Right cardiac atrium (tissue), 5 donors: ENCODE results near the gene CD247. TPM values are rescaled to one million over a fixed set of nuclear protein-coding genes. Genes with fewer than 3 reads are reported as not detected.
A peak's percentile ranks its signal among the peaks of the same experiment; 100 is the strongest.

Source experiments
- ATAC-seq, 2 donors: fragments of 200-7000 bp; cut with Tn5 transposase; one replicate each; pipeline versions ENCODE4 v1.8.0 to v1.9.1; 2020; ENCODE audit warnings: moderate library complexity in 2 of 2, mild to moderate bottlenecking in 1 of 2
- DNase-seq, 3 donors: peaks; one replicate each; pipeline ENCODE4 v3.0.0-alpha.2; 2020
- H3K27ac ChIP-seq: one replicate; pipeline ENCODE4 v1.5.1; 2013; ENCODE audit warnings: mild to moderate bottlenecking, low read length, control low read depth, moderate library complexity
- H3K27me3 ChIP-seq: one replicate; pipeline ENCODE4 v1.6.1; 2013; ENCODE audit not compliant: control insufficient read depth, insufficient read depth
- H3K4me1 ChIP-seq: one replicate; pipeline ENCODE4 v1.6.1; 2013; ENCODE audit warnings: low read length; ENCODE audit not compliant: control insufficient read depth, insufficient read depth
- H3K4me3 ChIP-seq: one replicate; pipeline ENCODE4 v1.5.1; 2013; ENCODE audit warnings: low read length, control low read depth
- H3K9me3 ChIP-seq: one replicate; pipeline ENCODE4 v1.6.1; 2013; ENCODE audit warnings: low read length; ENCODE audit not compliant: control insufficient read depth
- WGBS: extraction: QIAGEN DNeasy Blood & Tissue Kit; methylation state at CpG from one replicate; pipeline ENCODE4 v1.1.7; 2013; 5-methylcytosine and 5-hydroxymethylcytosine counted together
- intact Hi-C, 4 donors: fragments of 100-400 bp; cut with DNase I; formaldehyde crosslinking; loops; one replicate each; pipeline versions ENCODE4 v1.11.0 to v1.14.0; 2022 to 2023
- polyA plus RNA-seq: library from polyadenylated mRNA; stranded (reverse); fragments of 200-250 nt; gene quantifications from one replicate; pipeline ENCODE4 v1.2.3, GENCODE V29; 2013
- total RNA-seq, 4 donors: library from RNA; stranded (reverse); fragmentation: NEBNext Ultra II Directional; extraction: Animal tissue kit (Norgen Biotek cat#: 25700); gene quantifications; one replicate each; pipeline ENCODE4 v1.2.1, GENCODE V29; 2021
- donor health status: healthy with polysubstance abuse.
- donor health status: DM: no; HTN: yes; CAD: no.
- donor health status: DM: no; HTN: no; CAD: no.
- donor health status: DM: no; HTN: yes; CAD: no; lungs with severe emphysema.
- donor health status: DM: yes; HTN: yes; CAD: no.

CD247 gene
- total and polyA plus RNA-seq, 5 donors: 0.32 to 1.5 (median 0.58) TPM

- Histone ChIP-seq H3K27me3 (no peaks in the 10 kb centered on the region), H3K27ac (no peak overlapping the region), H3K4me3 (no peak overlapping the region), H3K4me1 (no peaks in the 10 kb centered on the region), H3K9me3 (no peaks in the 10 kb centered on the region)
- 51% methylated on average over 12 of the region's 12 CpGs for WGBS
- DNase-seq (peak; percentile 86 to 96 (median 93)), ATAC-seq (peak; percentile 91 to 93)
- intact Hi-C loops: loop anchor here (2.0 to 10.0 kb wide), 5 partner anchors 93 to 380 kb away; no protein-coding TSS in a partner anchor
Observed at GRCh38 chr1:167442142-167442848, 76.0 kb downstream of the CD247 start.

GRCh38 chr1:167441222-167441621, 77.1 kb downstream of the CD247 start:
- intact Hi-C loops: loop anchor here (5.0 to 10.0 kb wide), 4 partner anchors 94 to 379 kb away; no protein-coding TSS in a partner anchor
- Histone ChIP-seq H3K4me1 (no peaks in the 10 kb centered on the region), H3K4me3 (no peak overlapping the region), H3K27ac (no peak overlapping the region), H3K27me3 (no peaks in the 10 kb centered on the region), H3K9me3 (no peaks in the 10 kb centered on the region)
- DNase-seq (no peak), ATAC-seq (no peak)
- WGBS: 97% methylated on average over 3 of the region's 3 CpGs

GRCh38 chr1:167440776-167441175, 77.6 kb downstream of the CD247 start:
- intact Hi-C loops: loop anchor here (5.0 to 10.0 kb wide), 4 partner anchors 94 to 378 kb away; no protein-coding TSS in a partner anchor
- no peak overlapping the region for H3K4me3 ChIP-seq
- no peaks in the 10 kb centered on the region for H3K9me3 ChIP-seq
- no peak for ATAC-seq
- H3K4me1 ChIP-seq: no peaks in the 10 kb centered on the region
- no peaks in the 10 kb centered on the region for H3K27me3 ChIP-seq
- 94% methylated on average over 8 of the region's 8 CpGs for WGBS
- DNase-seq: no peak
- H3K27ac ChIP-seq: no peak overlapping the region

- Histone ChIP-seq H3K4me1 (no peaks in the 10 kb centered on the region), H3K9me3 (no peaks in the 10 kb centered on the region), H3K4me3 (no peak overlapping the region), H3K27ac (no peak overlapping the region), H3K27me3 (no peaks in the 10 kb centered on the region)
- intact Hi-C loops: loop anchor here (5.0 to 10.0 kb wide), 4 partner anchors 94 to 378 kb away; no protein-coding TSS in a partner anchor
- no peak for DNase-seq
- WGBS: 94% methylated on average over 4 of the region's 4 CpGs
- ATAC-seq: no peak
Observed at GRCh38 chr1:167440345-167440744, 78.0 kb downstream of the CD247 start.

- no peaks in the 10 kb centered on the region for H3K9me3 ChIP-seq
- H3K27ac ChIP-seq: no peak overlapping the region
- no peaks in the 10 kb centered on the region for H3K4me1 ChIP-seq
- ATAC-seq (peak; percentile 18 to 40), DNase-seq (peak; percentile 42 to 68 (median 67))
- WGBS: 5% methylated on average over 49 of the region's 49 CpGs
- intact Hi-C loops: no loop called here
- H3K4me3 ChIP-seq: peak overlapping the region; percentile 4
- H3K27me3 ChIP-seq: no peaks in the 10 kb centered on the region
Observed at GRCh38 chr1:167439301-167439988, 78.9 kb downstream of the CD247 start.

- intact Hi-C loops: no loop called here
- no peaks in the 10 kb centered on the region for H3K4me1 ChIP-seq
- ATAC-seq (no peak), DNase-seq (no peak)
- 78% methylated on average over 17 of the region's 17 CpGs for WGBS
- H3K27me3 ChIP-seq: no peaks in the 10 kb centered on the region
- H3K9me3 ChIP-seq: no peaks in the 10 kb centered on the region
- no peak overlapping the region for H3K4me3 ChIP-seq
- no peak overlapping the region for H3K27ac ChIP-seq
Observed at GRCh38 chr1:167438171-167439138, 79.9 kb downstream of the CD247 start.

GRCh38 chr1:167435484-167435883, 82.8 kb downstream of the CD247 start:
- intact Hi-C loops: no loop called here
- Histone ChIP-seq H3K4me1 (no peaks in the 10 kb centered on the region), H3K27me3 (no peaks in the 10 kb centered on the region), H3K27ac (no peak overlapping the region), H3K4me3 (no peak overlapping the region), H3K9me3 (no peaks in the 10 kb centered on the region)
- DNase-seq (no peak), ATAC-seq (no peak)
- 81% methylated on average over 4 of the region's 4 CpGs for WGBS

GRCh38 chr1:167434306-167434705, 84.0 kb downstream of the CD247 start:
- Histone ChIP-seq H3K27me3 (no peaks in the 10 kb centered on the region), H3K4me1 (no peaks in the 10 kb centered on the region), H3K9me3 (no peaks in the 10 kb centered on the region), H3K27ac (no peak overlapping the region), H3K4me3 (no peak overlapping the region)
- ATAC-seq (no peak), DNase-seq (no peak)
- intact Hi-C loops: no loop called here
- 90% methylated on average over 6 of the region's 6 CpGs for WGBS

- Histone ChIP-seq H3K27ac (no peak overlapping the region), H3K4me1 (peaks cover 2% of the 10 kb centered on the region), H3K27me3 (no peaks in the 10 kb centered on the region), H3K9me3 (no peaks in the 10 kb centered on the region), H3K4me3 (no peak overlapping the region)
- no peak for DNase-seq
- no peak for ATAC-seq
- intact Hi-C loops: no loop called here
- WGBS: 93% methylated on average over 6 of the region's 6 CpGs
Observed at GRCh38 chr1:167433884-167434283, 84.4 kb downstream of the CD247 start.

- H3K4me1 ChIP-seq: peaks cover 2% of the 10 kb centered on the region
- 98% methylated on average over 7 of the region's 7 CpGs for WGBS
- intact Hi-C loops: no loop called here
- ATAC-seq: no peak
- H3K27ac ChIP-seq: no peak overlapping the region
- H3K27me3 ChIP-seq: no peaks in the 10 kb centered on the region
- no peak overlapping the region for H3K4me3 ChIP-seq
- H3K9me3 ChIP-seq: no peaks in the 10 kb centered on the region
- DNase-seq: no peak
Observed at GRCh38 chr1:167432780-167433179, 85.5 kb downstream of the CD247 start.
